HG03196 (cell line): ENCODE measurements around the gene CPED1.
"Not testable (repeated sequence)": the region's sequence is repeated elsewhere in the genome, so short reads cannot be mapped to it uniquely, and the experiment has no call there.

Experiments
- ATAC-seq: cut with Tn5 transposase; IDR thresholded peaks from one replicate; pipeline ENCODE4 v1.9.1; 2021; ENCODE audit not compliant: unreplicated experiment

CPED1 gene

DNA sequence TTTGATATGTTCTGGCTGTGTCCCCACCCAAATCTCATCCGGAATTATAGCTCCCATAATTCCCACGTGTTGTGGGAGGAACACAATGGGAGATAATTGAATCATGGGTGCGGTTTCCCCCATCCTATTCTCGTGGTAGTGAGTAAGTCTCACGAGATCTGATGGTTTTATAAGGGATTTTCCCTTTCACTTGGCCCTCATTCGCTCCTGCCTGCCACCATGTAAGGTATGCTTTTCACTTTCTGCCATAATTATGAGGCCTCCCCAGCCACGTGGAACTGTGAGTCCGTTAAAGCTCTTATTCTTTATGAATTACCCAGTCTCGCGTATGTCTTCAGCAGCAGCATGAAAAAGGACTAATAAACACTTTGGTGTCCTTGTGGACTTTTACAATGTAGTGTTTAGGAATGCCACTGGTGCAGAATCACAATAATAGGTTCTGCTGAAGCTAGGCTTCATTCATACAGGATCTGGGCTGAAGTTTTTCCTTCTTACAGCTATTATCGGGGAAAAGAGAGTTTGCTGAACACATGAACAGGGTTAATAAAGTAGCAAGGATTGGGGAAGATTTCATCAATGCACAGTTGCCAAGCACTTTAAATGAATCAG, 74.3 kb downstream of the CPED1 start:
- ATAC-seq, result no peak

DNA sequence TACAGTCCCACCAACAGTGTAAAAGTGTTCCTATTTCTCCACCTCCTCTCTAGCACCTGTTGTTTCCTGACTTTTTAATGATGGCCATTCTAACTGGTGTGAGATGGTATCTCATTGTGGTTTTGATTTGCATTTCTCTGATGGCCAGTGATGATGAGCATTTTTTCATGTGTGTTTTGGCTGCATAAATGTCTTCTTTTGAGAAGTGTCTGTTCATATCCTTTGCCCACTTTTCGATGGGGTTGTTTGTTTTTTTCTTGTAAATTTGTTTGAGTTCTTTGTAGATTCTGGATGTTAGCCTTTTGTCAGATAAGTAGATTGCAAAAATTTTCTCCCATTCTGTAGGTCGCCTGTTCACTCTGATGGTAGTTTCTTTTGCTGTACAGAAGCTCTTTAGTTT, 79.2 kb downstream of the CPED1 start:
- ATAC-seq, result not testable (repeated sequence)

- no peak for ATAC-seq
Measured at GRCh38 chr7:121069346-121070100, 81.0 kb downstream of the CPED1 start.

- ATAC-seq, result no peak
Measured at GRCh38 chr7:121071132-121071531, 82.6 kb downstream of the CPED1 start.

DNA sequence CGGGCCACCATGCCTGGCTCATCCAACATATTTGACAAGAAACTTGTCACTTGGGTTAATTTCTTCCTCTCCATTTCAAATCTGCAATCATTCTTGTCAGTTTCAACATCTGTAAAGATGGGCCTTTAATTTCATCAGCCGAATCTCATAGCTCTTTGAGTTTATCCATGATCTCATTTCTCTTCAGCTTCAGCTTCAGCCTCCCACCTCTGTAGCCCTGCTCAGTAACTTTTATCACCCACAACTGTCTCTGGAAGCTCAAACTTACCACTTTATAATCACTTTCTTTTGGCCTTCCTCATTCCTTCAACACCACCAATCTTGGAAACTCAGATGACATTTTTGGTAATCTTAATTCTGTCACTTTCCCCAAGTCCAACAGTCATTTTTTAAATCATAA, 83.2 kb downstream of the CPED1 start:
- no peak for ATAC-seq

- ATAC-seq, result no peak
Measured at GRCh38 chr7:121072826-121073225, 84.3 kb downstream of the CPED1 start.

DNA sequence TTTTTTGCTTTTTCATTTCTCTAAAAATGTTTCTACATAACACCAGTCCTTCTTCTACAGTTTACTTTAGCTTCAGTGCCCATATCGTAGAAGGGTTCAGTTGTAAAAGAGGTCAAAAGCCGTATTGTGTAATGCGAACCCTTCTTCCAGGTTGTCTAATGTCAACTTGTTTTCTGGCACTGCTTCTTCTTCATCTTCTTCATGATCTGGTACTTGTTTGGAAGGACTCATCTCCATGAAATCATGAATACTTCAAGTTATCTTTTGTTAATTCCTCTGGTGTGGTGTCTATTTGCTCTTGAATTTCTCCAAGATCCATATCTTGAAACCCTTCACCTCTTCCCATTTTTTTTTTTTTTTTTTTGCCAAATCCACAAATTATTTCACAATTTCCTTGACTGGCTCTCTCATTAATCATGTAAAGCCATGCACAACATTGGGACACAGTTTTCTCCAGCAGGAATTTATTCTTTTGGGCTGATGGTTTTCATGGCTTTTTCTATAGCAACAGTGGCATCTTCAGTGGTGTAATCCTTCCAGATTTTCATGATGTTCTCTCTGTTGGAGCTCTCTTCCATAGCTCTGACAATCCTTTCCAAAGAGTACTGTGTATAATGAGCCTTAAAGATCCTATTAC, 85.1 kb downstream of the CPED1 start:
- no peak for ATAC-seq

DNA sequence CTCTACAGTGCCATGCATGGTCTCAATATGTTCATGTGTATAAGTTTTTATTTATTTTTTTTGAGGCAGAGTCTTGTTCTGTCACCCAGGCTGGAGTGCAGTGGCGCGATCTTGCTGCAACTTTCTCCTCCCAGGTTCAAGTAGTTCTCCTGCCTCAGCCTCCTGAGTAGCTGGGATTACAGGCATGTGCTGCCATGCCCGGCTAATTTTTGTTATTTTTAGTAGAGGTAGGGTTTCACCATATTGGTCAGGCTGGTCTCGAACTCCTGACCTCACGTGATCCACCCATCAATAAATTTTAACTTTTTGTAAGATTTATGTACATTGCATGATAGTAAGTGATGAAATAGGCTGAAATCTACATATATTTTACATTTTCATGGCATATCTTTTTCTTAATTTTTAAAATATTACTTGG, 86.9 kb downstream of the CPED1 start:
- not testable (repeated sequence) for ATAC-seq

GRCh38 chr7:121075952-121076349, 87.4 kb downstream of the CPED1 start:
- no peak for ATAC-seq

DNA sequence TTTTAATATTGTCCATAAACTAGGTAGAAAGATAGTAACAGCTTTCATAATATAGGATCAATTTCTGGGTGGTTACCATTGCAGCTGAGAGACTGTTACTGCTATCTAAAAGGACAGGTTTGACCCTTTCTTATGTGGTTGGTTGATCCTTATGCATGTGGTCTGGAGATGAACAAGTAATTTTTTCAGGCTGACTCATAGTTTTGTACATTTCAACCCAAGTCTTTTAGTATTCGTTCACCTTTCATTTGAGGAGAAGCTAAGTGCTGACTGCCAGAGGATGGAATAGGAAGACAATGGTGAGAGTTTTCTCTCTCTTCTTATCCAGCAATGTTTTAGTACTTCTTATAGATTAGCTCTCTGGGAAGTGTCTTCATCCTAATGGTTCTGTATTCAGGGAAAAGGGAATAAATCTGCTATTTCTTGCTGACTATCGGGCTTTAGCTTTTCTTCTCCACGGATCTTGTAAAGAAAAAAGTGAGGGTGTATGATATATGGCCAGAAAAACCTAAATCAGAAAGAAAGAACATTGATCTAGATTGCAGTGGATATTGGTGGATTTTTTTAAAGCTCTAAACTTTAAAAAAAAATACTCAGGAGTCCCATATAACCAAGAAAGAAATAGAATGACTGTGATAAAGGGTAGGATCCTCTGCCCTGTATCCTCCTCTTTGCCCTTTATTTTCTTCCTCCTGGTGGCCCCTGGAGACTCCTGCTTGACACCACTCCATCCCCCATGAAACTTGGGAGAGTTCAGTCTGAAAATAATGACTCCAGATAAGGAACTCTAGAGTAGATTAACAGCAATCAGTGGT, 88.0 kb downstream of the CPED1 start:
- ATAC-seq, result no peak

DNA sequence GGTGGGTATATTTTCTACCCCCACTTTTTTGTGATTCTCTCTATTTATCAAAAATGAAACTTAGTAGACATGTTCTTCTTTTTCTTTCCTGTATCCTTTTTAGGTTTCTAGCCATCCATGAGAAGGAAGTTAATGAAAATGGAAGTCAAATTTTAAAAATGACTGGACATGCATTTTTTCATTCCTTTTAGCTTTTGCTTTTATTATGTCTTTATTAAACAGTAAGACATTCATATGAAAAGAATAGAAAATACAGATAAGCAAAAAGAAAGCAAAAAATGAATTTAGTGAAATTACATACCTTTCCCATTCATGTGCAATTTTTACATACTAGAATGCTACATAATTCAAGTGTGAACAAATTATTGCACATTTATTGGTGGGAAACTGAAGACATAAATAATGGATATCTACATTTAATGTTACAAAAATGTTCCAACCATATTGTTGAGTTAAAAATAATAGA, 88.7 kb downstream of the CPED1 start:
- no peak for ATAC-seq

GRCh38 chr7:121078701-121079227, 90.3 kb downstream of the CPED1 start:
- no peak for ATAC-seq

DNA sequence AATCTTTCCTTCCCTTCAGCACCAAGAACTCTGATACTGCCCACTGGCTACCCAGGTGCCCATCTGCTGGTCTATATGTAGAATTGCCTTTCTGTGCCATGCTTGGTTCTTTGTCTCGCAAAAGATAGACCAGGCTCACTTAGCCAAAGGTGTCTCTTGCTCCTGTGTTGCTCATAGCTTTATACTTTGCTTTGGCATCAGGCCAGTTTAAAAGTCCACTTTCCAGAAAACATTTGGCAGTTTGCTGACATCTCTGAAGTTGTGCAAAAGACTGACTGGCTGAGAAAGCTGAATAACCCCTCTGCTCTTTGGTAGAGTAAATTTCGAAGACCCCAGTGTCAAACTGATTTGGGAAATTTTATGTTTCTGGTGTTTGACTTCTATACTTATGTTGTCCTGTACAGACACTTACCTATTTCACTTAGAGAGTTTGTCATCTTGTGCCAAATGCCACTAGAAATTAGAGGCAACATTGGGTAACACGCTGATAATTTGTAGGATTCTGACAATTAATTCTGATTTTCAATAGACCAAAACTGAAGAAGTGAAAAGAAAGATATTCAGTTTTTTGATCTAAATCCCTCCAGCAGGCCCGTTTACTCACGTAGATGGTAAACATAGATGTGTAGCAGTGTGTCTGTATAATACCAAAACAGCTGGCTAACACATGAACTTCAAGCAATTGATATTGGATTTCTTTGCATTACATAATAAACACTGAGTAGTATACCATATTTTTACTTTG, 91.1 kb downstream of the CPED1 start:
- ATAC-seq, result no peak

- ATAC-seq, result no peak
Measured at GRCh38 chr7:121080257-121080912, 91.9 kb downstream of the CPED1 start.

GRCh38 chr7:121080913-121081326, 92.4 kb downstream of the CPED1 start:
- no peak for ATAC-seq

DNA sequence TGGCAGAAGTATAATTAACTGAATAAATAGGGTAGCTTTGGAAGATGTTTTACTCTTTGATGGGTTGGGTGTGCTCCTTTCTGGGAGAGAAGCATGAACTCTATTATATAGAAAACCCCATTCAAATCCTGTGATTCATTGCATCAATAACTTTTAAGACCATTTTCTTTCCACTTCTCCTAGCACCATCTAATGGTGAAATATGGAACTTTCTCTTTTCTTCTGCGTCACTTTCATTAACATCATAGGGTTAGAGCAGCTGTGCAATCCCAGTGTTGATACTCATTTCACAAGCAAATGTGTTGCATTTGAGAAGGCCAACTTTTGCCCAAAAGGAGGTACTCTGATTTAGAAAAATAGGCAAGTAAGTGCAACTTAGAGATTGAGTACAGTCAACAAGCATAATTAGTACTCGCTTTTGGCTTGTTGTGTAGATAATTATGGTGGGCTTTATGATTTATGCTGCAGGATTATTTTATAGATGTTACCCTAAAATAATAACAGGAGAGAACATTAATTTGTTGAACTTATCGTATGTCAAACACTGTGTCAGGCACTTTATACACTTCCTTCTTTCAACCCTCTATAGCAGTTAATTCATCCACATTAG, 92.9 kb downstream of the CPED1 start:
- no peak for ATAC-seq

- ATAC-seq, result no peak
Measured at GRCh38 chr7:121082400-121083101, 94.0 kb downstream of the CPED1 start.

DNA sequence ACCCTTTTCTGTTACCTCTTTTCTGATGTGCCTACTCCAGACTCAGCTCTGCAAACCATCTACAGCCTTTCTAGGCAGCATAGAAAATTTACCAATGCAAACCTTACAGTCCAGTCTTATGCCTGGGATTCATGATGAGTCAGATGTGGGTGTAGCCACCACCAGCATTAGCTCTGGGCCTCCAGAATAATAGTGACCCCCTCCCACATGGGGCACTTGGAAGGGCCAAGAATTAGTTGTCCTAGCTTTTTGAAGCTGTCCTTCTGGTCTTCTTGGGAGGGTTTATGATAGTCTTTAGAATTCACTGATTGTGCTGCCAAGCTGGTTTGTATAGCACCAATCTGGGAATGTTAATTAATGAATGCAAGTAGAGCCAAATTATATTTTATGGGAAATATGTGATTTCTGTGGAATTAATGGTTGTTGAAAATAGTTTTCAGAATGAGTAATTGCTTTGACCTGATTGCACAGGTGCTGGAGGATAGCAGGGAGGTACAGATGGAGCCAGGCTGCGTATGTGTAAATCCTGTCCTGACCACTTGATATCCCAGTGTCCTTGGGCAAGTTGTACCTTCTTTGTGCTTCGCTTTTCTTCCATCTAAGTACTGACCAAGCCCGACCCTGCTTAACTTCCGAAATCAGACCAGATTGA, 94.8 kb downstream of the CPED1 start:
- ATAC-seq, result no peak
